HepG2 (cell line): ENCODE results near the gene EEFSEC. TPM values are rescaled to one million over a fixed set of nuclear protein-coding genes. Genes with fewer than 3 reads are reported as not detected.

Experiments
- ATAC-seq: fragments of 200-7000 bp; cut with Tn5 transposase; 3 replicates; pipeline ENCODE4 v1.9.1; 2020; ENCODE audit warnings: mild to moderate bottlenecking, moderate library complexity
- BruUV-seq: library from RNA; stranded (reverse); fragments of 400-500 nt; replicated peaks from 2 replicates; lab custom pipeline; 2021; lab: Mats Ljungman, UMichigan
- CTCF ChIA-PET: fragments of 300-600 bp; formaldehyde crosslinking; extraction: SDS; loops from one replicate; lab custom pipeline; 2021; ENCODE audit warnings: low total read pairs, inconsistent platforms, low intra/inter-chr PET ratio; lab: Yijun Ruan, JAX
- POLR2A ChIA-PET: fragments of 350-600 bp; sonication (Branson Sonifier 250); formaldehyde crosslinking; loops from one replicate; lab custom pipeline; 2020; ENCODE audit warnings: antibody characterized with exemption, inconsistent platforms; lab: Yijun Ruan, JAX
- DNase-seq: peaks from one replicate; pipeline ENCODE4 v3.0.0-alpha.2; 2015; ENCODE audit warnings: low spot score
- FAIRE-seq: peaks from 3 replicates; lab custom pipeline; 2011; peaks lifted over from hg19 to GRCh38; lab: Jason Lieb, UNC
- H2AFZ ChIP-seq: one replicate; pipeline ENCODE4 v1.6.1; 2011; ENCODE audit warnings: low read length, inconsistent platforms
- H3K27ac ChIP-seq: fragments of 300-600 bp; 3 replicates; pipeline ENCODE4 v1.8.0; 2011; ENCODE audit warnings: mixed run types, mild to moderate bottlenecking, mixed read lengths, low read length, inconsistent platforms; ENCODE audit not compliant: insufficient read depth; ENCODE audit errors: extremely low read length
- H3K27me3 ChIP-seq, 2 experiments: fragments of 200-600 bp in 1 of 2; 2 replicates in 1 of 2; 3 replicates in 1 of 2; pipeline versions ENCODE4 v1.6.0 to v1.8.0; 2011; ENCODE audit warnings: low read length in 2 of 2, mild to moderate bottlenecking in 2 of 2, moderate library complexity in 2 of 2, inconsistent platforms in 1 of 2; ENCODE audit not compliant: insufficient read depth in 2 of 2, control insufficient read depth in 1 of 2
- H3K36me3 ChIP-seq, 2 experiments: fragments of 200-600 bp in 1 of 2; replicated peaks in 1 of 2; 2 replicates in 1 of 2; 3 replicates in 1 of 2; pipeline versions ENCODE4 v1.5.1 to v1.8.0; 2011; ENCODE audit warnings: low read length in 2 of 2, inconsistent platforms in 1 of 2; ENCODE audit not compliant: insufficient read depth in 2 of 2, control insufficient read depth in 1 of 2
- H3K4me1 ChIP-seq: 2 replicates; pipeline ENCODE4 v1.5.1; 2012; ENCODE audit warnings: low read length, inconsistent platforms; ENCODE audit not compliant: insufficient read depth
- H3K4me2 ChIP-seq: 2 replicates; pipeline ENCODE4 v1.6.0; 2011; ENCODE audit warnings: low read depth, low read length, inconsistent platforms
- H3K4me3 ChIP-seq, 3 experiments: fragments of 200-600 bp in 1 of 3; sonication (generic), shearing (Covaris generic) in 1 of 3; replicated peaks in 1 of 3; 2 replicates each; pipeline ENCODE4 v1.5.1; 2011 to 2016; ENCODE audit warnings: low read length in 3 of 3, inconsistent platforms in 2 of 3, low read depth in 2 of 3, mild to moderate bottlenecking in 2 of 3, control low read depth in 1 of 3, mixed read lengths in 1 of 3; ENCODE audit not compliant: insufficient read depth in 1 of 3
- H3K79me2 ChIP-seq: one replicate; pipeline ENCODE4 v1.6.1; 2011; ENCODE audit warnings: low read length, inconsistent platforms; ENCODE audit not compliant: insufficient read depth
- H3K9ac ChIP-seq: 2 replicates; pipeline ENCODE4 v1.6.0; 2011; ENCODE audit warnings: mild to moderate bottlenecking, low read depth, low read length, inconsistent platforms; ENCODE audit not compliant: insufficient read depth
- H3K9me3 ChIP-seq: 2 replicates; pipeline ENCODE4 v1.5.1; 2012; ENCODE audit warnings: mild to moderate bottlenecking, low read length
- H4K20me1 ChIP-seq: 2 replicates; pipeline ENCODE4 v1.6.0; 2011; ENCODE audit warnings: inconsistent platforms, mild to moderate bottlenecking, low read length, moderate library complexity; ENCODE audit not compliant: insufficient read depth
- CHCHD3 ChIP-seq: sonication (generic); formaldehyde crosslinking; IDR thresholded peaks from 2 replicates; pipeline ENCODE4 v1.8.0; 2022; ENCODE audit warnings: mild to moderate bottlenecking, missing genetic modification reagents, moderate library complexity
- EED ChIP-seq: sonication (generic); formaldehyde crosslinking; IDR thresholded peaks from 2 replicates; pipeline ENCODE4 v1.5.0; 2020; ENCODE audit warnings: mild to moderate bottlenecking, missing genetic modification reagents
- HNRNPLL ChIP-seq: fragments of 200-400 bp; formaldehyde crosslinking; IDR thresholded peaks from 2 replicates; pipeline ENCODE4 v1.6.1; 2017; ENCODE audit warnings: mild to moderate bottlenecking, low read depth, low read length; ENCODE audit not compliant: poor library complexity, severe bottlenecking
- NFKBIZ ChIP-seq: IDR thresholded peaks from 2 replicates; pipeline ENCODE4 v1.6.1; 2018; ENCODE audit warnings: missing genetic modification reagents, missing compliant biosample characterization
- NR0B2 ChIP-seq: sonication (generic); formaldehyde crosslinking; IDR thresholded peaks from 2 replicates; pipeline ENCODE4 v1.4.0; 2020; ENCODE audit warnings: mild to moderate bottlenecking, missing genetic modification reagents
- PLSCR1 ChIP-seq: sonication (generic); formaldehyde crosslinking; IDR thresholded peaks from 2 replicates; pipeline ENCODE4 v1.5.0; 2020; ENCODE audit warnings: missing genetic modification reagents, mild to moderate bottlenecking, borderline replicate concordance
- POGZ ChIP-seq: sonication (generic); formaldehyde crosslinking; IDR thresholded peaks from 2 replicates; pipeline ENCODE4 v1.4.0; 2020; ENCODE audit warnings: mild to moderate bottlenecking, missing genetic modification reagents
- RCOR2 ChIP-seq: IDR thresholded peaks from 2 replicates; pipeline ENCODE4 v1.6.1; 2016; ENCODE audit warnings: missing biosample characterization, missing genetic modification reagents
- SCMH1 ChIP-seq: sonication (generic); formaldehyde crosslinking; IDR thresholded peaks from 2 replicates; pipeline ENCODE4 v1.9.0; 2021; ENCODE audit warnings: missing genetic modification reagents, mild to moderate bottlenecking, borderline replicate concordance
- ZNF205 ChIP-seq: IDR thresholded peaks from 2 replicates; pipeline ENCODE4 v1.6.1; 2018; ENCODE audit warnings: missing biosample characterization, missing genetic modification reagents
- ZNF256 ChIP-seq: sonication (generic); formaldehyde crosslinking; conservative IDR thresholded peaks from 2 replicates; pipeline ENCODE4 v1.4.0; 2020; ENCODE audit warnings: missing genetic modification reagents
- ZNF563 ChIP-seq: sonication (generic); formaldehyde crosslinking; IDR thresholded peaks from 2 replicates; pipeline ENCODE4 v1.8.0; 2022; ENCODE audit warnings: mild to moderate bottlenecking, moderate library complexity, missing genetic modification reagents
- ZNF605 ChIP-seq: sonication (generic); formaldehyde crosslinking; IDR thresholded peaks from 2 replicates; pipeline ENCODE4 v1.8.0; 2022; ENCODE audit warnings: mild to moderate bottlenecking, missing genetic modification reagents
- ZNF609 ChIP-seq: sonication (generic); formaldehyde crosslinking; IDR thresholded peaks from 2 replicates; pipeline ENCODE4 v1.4.0; 2020; ENCODE audit warnings: mild to moderate bottlenecking, missing genetic modification reagents, borderline replicate concordance
- WGBS: methylation state at CpG from one replicate; pipeline ENCODE4 v1.1.6; 2017; ENCODE audit warnings: low lambda C conversion rate; 5-methylcytosine and 5-hydroxymethylcytosine counted together
- in situ Hi-C: cut with HindIII; loops from 2 replicates; pipeline ENCODE4 v1.10.0; 2017; ENCODE audit warnings: low pct_unique_long_range_greater_than_20kb; ENCODE audit not compliant: extremely low pct_ligation_motif_present
- intact Hi-C: fragments of 100-400 bp; cut with micrococcal nuclease; formaldehyde crosslinking; loops from one replicate; pipeline ENCODE4 v1.10.0; 2022; ENCODE audit not compliant: unreplicated experiment
- polyA plus RNA-seq, 8 experiments: library from polyadenylated mRNA; depleted of rRNA in 3 of 8; stranded (reverse) in 7 of 8; unstranded in 1 of 8; fragments of >200 nt; fragmentation: Illumina TruSeq in 4 of 8; extraction: Trizol in 4 of 8; gene quantifications; 2 replicates each; pipeline versions ENCODE4 v1.2.1 to v1.2.3, GENCODE V29; 2011 to 2016; ENCODE audit warnings: low read depth in 4 of 8, missing spikeins in 1 of 8, mixed read lengths in 1 of 8; ENCODE audit not compliant: insufficient read depth in 1 of 8
- total RNA-seq, 5 experiments: library from RNA; depleted of rRNA; stranded (reverse); fragments of >200 nt; fragmentation: Illumina TruSeq; extraction: Trizol; gene quantifications; 2 replicates each; pipeline ENCODE4 v1.2.3, GENCODE V29; 2016; ENCODE audit warnings: low read depth in 1 of 5

Gene EEFSEC
- total and polyA plus RNA-seq, 2 of the 13 experiments (the other 11 are each of a cell fraction or from before 2014, with no cell fraction given), result 6.4 to 24.2 TPM

- peaks cover 0 to 2% of the 10 kb centered on the region in 2 experiments; a peak in 2 of 5 replicates for H3K36me3 ChIP-seq
- ATAC-seq, result no peak
- no peaks in the 10 kb centered on the region for H3K27me3 ChIP-seq
- H3K27ac ChIP-seq, result no peak overlapping the region
- CTCF ChIA-PET, result no interaction called here
- no peak overlapping the region for H2AFZ ChIP-seq
- no peaks in the 10 kb centered on the region for H3K4me1 ChIP-seq
- no peak overlapping the region for H3K4me2 ChIP-seq
- BruUV-seq, result no TSS peak
- no CpG with 5 or more reads among the region's 7 CpGs for WGBS
- H3K79me2 ChIP-seq, result no peaks in the 10 kb centered on the region
- no peak for TF ChIP-seq RCOR2 (CRISPR knock-in tag)
- TF ChIP-seq NR0B2 (CRISPR knock-in tag), result no peak
- no peak for TF ChIP-seq POGZ (CRISPR knock-in tag)
- no peak for TF ChIP-seq ZNF605
- TF ChIP-seq SCMH1, result no peak
- no peak for TF ChIP-seq ZNF256 (CRISPR knock-in tag)
- no peak for TF ChIP-seq HNRNPLL
- TF ChIP-seq PLSCR1 (CRISPR knock-in tag), result no peak
- no peak for TF ChIP-seq ZNF609 (CRISPR knock-in tag)
- TF ChIP-seq EED (CRISPR knock-in tag), result no peak
- no peak for TF ChIP-seq CHCHD3 (CRISPR knock-in tag)
- TF ChIP-seq ZNF563, result no peak
- no peak for TF ChIP-seq ZNF205 (CRISPR knock-in tag)
- no peak for TF ChIP-seq NFKBIZ (CRISPR knock-in tag)
- H3K4me3 ChIP-seq, result no peak overlapping the region
- in situ Hi-C loops, result no loop called here
- intact Hi-C loops, result no loop called here
- no peak for FAIRE-seq
- H4K20me1 ChIP-seq, result no peaks in the 10 kb centered on the region
- no peak for DNase-seq
- H3K9me3 ChIP-seq, result no peaks in the 10 kb centered on the region
- no peak overlapping the region for H3K9ac ChIP-seq
- POLR2A ChIA-PET, result no interaction called here
Observed at GRCh38 chr3:128392021-128392420, 238.7 kb downstream of the EEFSEC start.
